22Rv1 (cell line): ENCODE data around the gene TRIL.

Experiments used
- ZFX ChIP-seq: fragments of 450-650 bp; IDR thresholded peaks from 2 replicates; pipeline ENCODE4 v1.6.1; 2017; ENCODE audit warnings: antibody characterized with exemption, borderline replicate concordance
- TF ChIP-seq, protein P1 (sequence below): fragments of 450-650 bp; IDR thresholded peaks from 2 replicates; pipeline ENCODE4 v1.5.1; 2017; ENCODE audit warnings: mild to moderate bottlenecking

DNA sequence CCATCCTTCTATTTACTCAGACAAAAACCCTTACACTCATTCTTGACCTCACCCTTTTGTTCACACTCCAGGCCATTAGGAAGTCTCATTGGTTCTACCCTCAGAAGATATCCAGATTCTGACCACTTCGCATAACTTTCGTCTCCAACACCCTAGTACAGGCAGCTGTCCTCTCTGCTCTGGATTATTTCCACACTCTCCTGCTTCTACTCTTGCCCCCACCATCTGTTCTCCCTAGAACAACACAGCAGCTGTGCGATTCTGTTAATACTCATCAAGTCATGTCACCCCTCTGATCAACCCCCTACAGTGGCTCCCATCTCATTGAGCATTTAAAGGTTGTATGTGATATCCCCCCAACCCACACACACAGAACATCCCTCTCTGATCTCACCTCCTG, 15.5 kb upstream of the TRIL start:
- TF ChIP-seq, protein P1, sequence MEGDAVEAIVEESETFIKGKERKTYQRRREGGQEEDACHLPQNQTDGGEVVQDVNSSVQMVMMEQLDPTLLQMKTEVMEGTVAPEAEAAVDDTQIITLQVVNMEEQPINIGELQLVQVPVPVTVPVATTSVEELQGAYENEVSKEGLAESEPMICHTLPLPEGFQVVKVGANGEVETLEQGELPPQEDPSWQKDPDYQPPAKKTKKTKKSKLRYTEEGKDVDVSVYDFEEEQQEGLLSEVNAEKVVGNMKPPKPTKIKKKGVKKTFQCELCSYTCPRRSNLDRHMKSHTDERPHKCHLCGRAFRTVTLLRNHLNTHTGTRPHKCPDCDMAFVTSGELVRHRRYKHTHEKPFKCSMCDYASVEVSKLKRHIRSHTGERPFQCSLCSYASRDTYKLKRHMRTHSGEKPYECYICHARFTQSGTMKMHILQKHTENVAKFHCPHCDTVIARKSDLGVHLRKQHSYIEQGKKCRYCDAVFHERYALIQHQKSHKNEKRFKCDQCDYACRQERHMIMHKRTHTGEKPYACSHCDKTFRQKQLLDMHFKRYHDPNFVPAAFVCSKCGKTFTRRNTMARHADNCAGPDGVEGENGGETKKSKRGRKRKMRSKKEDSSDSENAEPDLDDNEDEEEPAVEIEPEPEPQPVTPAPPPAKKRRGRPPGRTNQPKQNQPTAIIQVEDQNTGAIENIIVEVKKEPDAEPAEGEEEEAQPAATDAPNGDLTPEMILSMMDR: no peak
- no peak for TF ChIP-seq ZFX
